HUES6 (cell line): ENCODE results near the gene DGKH.
"Not testable (repeated sequence)": the region's sequence is repeated elsewhere in the genome, so short reads cannot be mapped to it uniquely, and the experiment has no call there.

ENCODE experiments used
- H3K27ac ChIP-seq: 2 replicates; pipeline ENCODE4 v1.7.0; 2013; ENCODE audit warnings: low read depth, mild to moderate bottlenecking, low read length, inconsistent platforms
- H3K27me3 ChIP-seq: 2 replicates; pipeline ENCODE4 v1.6.1; 2013; ENCODE audit warnings: low read length; ENCODE audit not compliant: control insufficient read depth, insufficient read depth
- H3K36me3 ChIP-seq: 2 replicates; pipeline ENCODE4 v1.6.1; 2013; ENCODE audit warnings: low read length; ENCODE audit not compliant: control insufficient read depth, insufficient read depth
- H3K4me1 ChIP-seq: 2 replicates; pipeline ENCODE4 v1.6.1; 2013; ENCODE audit warnings: low read length; ENCODE audit not compliant: control insufficient read depth, insufficient read depth
- H3K4me3 ChIP-seq: 2 replicates; pipeline ENCODE4 v1.5.1; 2013; ENCODE audit warnings: low read depth, low read length
- H3K9ac ChIP-seq: one replicate; pipeline ENCODE4 v1.6.1; 2013; ENCODE audit warnings: mild to moderate bottlenecking, low read length
- H3K9me3 ChIP-seq: 2 replicates; pipeline ENCODE4 v1.6.1; 2013; ENCODE audit warnings: low read depth, low read length; ENCODE audit not compliant: control insufficient read depth, insufficient read depth

DGKH gene

DNA sequence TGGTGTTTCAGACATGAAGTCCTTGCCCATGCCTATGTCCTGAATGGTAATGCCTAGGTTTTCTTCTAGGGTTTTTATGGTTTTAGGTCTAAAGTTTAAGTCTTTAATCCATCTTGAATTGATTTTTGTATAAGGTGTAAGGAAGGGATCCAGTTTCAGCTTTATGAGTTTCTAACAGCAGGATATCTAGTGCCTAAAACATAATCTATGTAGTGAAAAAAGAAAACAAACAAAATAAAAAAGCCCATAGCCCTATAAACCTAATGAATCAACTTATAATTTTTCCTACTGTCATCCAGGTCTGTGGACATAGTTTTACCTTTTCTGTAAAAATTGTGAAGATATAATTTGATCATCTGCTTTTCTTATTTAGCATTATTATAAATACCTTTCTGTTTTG is 115.5 kb downstream of the DGKH start:
- H3K36me3 ChIP-seq, H3K27ac ChIP-seq, H3K4me3 ChIP-seq, H3K27me3 ChIP-seq, H3K9ac ChIP-seq, H3K9me3 ChIP-seq: not testable (repeated sequence)
- H3K4me1 ChIP-seq: peaks cover 16% of the 10 kb centered on the region

DNA sequence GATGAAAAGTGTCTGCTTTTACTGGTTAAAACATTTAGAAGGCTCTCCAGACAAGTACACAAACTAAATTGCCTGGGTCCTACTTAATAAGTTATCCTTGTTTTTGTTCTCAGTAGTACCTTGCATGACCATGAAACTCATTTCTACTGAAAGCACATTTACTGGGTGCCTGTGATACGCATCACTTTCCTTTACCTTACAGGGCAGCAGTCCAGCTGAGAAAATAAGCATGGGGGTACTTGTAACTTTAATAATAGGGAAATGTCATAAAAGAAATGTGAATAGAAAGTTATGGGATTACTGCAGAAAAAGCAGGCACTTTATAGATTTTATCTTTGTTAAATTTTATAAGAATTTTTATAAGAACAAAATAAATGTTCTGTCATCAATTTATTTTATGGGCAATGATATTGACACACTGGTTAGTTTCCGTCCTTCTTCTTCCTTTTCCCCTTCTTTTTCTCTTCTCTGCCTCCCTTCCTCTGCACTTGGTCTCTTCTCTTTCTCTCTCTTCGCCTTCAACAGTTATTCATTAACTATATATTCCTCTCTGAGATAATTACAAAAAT is 116.2 kb downstream of the DGKH start:
- H3K9me3 ChIP-seq: no peaks in the 10 kb centered on the region

DNA sequence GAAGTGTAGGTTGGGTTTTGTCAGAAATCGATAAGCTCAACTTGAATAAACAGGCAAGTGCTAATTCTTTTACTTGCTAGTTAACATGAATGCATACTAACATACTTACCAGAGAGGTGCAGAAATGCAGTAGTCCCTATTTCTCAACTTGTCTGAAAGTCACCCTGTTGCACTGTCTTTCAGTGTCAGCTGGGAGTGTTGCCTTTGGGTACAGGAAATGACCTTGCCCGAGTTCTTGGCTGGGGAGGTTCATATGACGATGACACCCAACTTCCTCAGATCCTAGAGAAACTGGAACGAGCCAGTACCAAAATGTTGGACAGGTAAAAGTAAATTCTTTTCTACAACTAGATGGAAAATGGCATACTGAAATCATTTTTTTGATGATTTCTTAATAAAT is 120.0 kb downstream of the DGKH start:
- H3K36me3 ChIP-seq: no peaks in the 10 kb centered on the region
- H3K9ac ChIP-seq: no peak overlapping the region
- H3K4me1 ChIP-seq: peaks cover 28% of the 10 kb centered on the region
- no peaks in the 10 kb centered on the region for H3K9me3 ChIP-seq
- H3K4me3 ChIP-seq: no peak overlapping the region
- no peak overlapping the region for H3K27ac ChIP-seq
- no peaks in the 10 kb centered on the region; the same call in 1 of the 2 replicates for H3K27me3 ChIP-seq

More for the DNA sequence above, 116.2 kb downstream of the DGKH start:
- Histone ChIP-seq H3K4me3 (no peak overlapping the region), H3K27ac (no peak overlapping the region), H3K36me3 (peaks cover 7% of the 10 kb centered on the region), H3K9ac (no peak overlapping the region), H3K27me3 (no peaks in the 10 kb centered on the region; the same call in 1 of the 2 replicates), H3K4me1 (peaks cover 21% of the 10 kb centered on the region)

DNA sequence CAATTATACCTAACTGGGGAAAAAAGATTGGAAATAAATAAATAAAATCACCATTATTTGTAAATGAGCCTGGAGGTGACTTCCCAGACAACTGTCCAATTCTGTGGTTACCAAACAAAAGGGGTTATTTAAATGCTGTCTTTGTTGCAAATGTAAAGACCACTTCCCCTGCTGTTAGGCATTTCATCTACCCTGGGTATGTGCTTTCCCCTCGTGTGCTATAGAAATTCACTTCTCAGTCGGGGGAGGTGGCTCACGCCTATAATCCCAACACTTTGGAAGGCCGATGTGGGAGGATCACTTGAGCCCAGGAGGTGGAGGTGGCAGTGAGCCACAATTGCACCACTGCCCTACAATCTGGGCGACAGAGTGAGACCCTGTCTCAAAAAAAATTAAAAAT is 121.6 kb downstream of the DGKH start:
- Histone ChIP-seq H3K9ac (no peak overlapping the region), H3K4me3 (no peak overlapping the region), H3K4me1 (peaks cover 34% of the 10 kb centered on the region), H3K27ac (peak overlapping the region; percentile 26; the same call in 1 of the 2 replicates), H3K9me3 (no peaks in the 10 kb centered on the region), H3K27me3 (no peaks in the 10 kb centered on the region; the same call in 1 of the 2 replicates), H3K36me3 (no peaks in the 10 kb centered on the region)

DNA sequence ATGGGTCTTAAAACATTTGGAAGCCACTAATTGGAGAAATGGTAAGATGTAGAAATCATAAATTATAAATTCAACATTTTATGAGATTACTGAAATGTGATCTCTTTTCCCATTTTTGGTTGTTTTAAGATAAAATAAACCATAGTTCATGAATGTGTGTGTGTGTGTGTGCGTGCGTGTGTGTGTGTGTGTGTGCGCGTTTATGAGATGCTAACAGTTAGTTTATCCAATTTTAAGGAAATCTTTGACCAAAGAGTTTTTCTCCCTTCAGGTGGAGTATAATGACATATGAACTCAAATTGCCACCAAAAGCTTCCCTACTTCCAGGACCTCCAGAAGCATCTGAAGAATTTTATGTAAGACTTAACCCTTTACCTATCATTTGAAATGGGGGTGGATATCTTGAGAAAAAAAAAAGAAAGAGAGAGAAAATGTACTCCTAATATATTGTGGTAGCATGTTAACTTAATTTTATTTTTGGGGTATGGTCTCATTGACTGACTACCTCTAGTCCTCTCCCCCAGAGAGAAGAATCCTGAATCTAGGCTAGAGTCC is 125.4 kb downstream of the DGKH start:
- no peak overlapping the region for H3K9ac ChIP-seq
- H3K4me3 ChIP-seq: no peak overlapping the region
- no peak overlapping the region for H3K27ac ChIP-seq

DNA sequence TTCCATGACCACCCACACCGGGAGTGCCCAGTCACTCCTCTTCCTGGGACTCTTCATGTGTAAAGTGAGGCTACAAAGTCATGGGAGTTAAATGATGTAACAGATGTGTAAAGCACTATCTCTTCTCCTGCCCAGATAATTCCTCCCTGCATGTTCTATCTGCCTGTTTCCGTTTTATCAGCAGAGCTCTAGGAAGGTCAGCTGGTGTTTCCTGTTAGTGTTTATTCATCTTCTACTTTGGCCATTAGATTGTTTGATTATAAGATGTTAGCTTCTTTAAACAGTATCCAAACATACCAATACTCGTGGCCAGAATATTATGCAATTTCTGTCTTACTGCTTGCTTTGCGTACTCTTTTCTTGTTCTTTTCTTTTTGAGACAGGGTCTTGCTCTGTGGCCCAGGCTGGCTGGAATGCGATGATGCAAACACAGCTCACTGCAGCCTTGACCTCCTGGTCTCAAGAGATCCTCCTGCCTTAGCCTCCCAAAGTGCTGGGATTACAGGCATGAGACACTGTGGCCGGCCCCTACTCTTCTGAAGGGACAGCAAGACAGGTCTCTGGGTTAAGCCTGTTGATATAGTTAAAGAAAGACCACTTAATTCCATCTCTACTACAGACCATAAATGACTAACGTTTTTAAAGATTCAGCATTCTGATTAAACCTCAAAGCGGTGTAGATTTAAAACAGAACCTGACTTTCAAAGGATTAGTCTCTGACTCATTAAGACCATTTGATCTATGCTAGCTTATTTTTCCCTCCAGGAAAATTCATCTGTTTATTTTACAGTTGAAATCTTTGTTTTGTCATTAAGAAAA is 126.1 kb downstream of the DGKH start:
- no peaks in the 10 kb centered on the region for H3K36me3 ChIP-seq
- no peaks in the 10 kb centered on the region; the same call in 1 of the 2 replicates for H3K27me3 ChIP-seq
- H3K4me3 ChIP-seq: no peak overlapping the region
- no peaks in the 10 kb centered on the region for H3K9me3 ChIP-seq
- 0 out of 2 replicates have a peak overlapping the region, but pooled peaks have one; percentile 37 for H3K27ac ChIP-seq
- H3K9ac ChIP-seq: no peak overlapping the region
- H3K4me1 ChIP-seq: peaks cover 29% of the 10 kb centered on the region

More for the DNA sequence above, 125.4 kb downstream of the DGKH start:
- H3K4me1 ChIP-seq: peaks cover 31% of the 10 kb centered on the region
- no peaks in the 10 kb centered on the region; the same call in 1 of the 2 replicates for H3K27me3 ChIP-seq
- H3K9me3 ChIP-seq: no peaks in the 10 kb centered on the region
- H3K36me3 ChIP-seq: no peaks in the 10 kb centered on the region

DNA sequence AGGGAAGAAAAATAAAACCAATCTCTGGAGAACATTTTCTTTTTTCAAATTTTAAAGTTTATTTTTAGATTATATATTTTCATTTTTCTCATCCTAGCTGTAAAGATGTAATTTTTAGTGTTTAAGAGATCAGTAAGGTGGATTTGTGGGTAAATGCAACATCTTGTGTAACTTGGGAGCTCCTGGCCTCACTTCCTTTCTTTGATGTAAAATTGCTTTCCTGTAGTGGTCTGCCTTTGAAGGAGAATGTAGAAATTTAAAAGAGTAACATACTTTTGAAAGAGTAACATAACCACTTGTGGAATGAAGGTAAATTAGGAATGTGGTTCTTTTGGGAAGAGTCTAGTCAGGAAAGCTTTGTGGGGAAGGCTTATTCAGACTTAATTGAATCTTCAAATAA is 127.8 kb downstream of the DGKH start:
- Histone ChIP-seq H3K9ac (no peak overlapping the region), H3K27me3 (no peaks in the 10 kb centered on the region; the same call in 1 of the 2 replicates), H3K9me3 (no peaks in the 10 kb centered on the region), H3K27ac (no peak overlapping the region), H3K4me3 (no peak overlapping the region), H3K36me3 (no peaks in the 10 kb centered on the region), H3K4me1 (peaks cover 22% of the 10 kb centered on the region)

DNA sequence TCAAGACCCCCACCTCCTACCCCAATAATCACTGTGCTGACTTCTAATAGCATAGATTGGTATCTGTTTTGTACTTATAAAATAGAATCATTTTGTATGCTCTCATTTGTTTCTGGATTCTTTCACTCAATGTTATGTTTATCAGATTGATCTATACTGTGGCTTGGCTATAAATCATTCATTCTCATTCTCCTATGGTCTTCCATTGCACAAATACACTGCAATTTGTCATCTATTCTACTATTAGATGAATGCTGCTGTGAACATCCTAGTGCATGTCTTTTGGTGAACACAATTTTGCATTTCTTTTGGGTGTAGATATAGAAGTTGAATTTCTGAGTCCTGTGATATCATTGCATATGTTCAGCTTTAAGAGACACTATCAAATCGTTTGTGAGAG is 128.7 kb downstream of the DGKH start:
- H3K27ac ChIP-seq: no peak overlapping the region
- H3K4me1 ChIP-seq: peaks cover 24% of the 10 kb centered on the region
- no peaks in the 10 kb centered on the region for H3K27me3 ChIP-seq
- H3K9me3 ChIP-seq: no peaks in the 10 kb centered on the region
- no peak overlapping the region for H3K9ac ChIP-seq
- H3K36me3 ChIP-seq: no peaks in the 10 kb centered on the region
- no peak overlapping the region for H3K4me3 ChIP-seq

DNA sequence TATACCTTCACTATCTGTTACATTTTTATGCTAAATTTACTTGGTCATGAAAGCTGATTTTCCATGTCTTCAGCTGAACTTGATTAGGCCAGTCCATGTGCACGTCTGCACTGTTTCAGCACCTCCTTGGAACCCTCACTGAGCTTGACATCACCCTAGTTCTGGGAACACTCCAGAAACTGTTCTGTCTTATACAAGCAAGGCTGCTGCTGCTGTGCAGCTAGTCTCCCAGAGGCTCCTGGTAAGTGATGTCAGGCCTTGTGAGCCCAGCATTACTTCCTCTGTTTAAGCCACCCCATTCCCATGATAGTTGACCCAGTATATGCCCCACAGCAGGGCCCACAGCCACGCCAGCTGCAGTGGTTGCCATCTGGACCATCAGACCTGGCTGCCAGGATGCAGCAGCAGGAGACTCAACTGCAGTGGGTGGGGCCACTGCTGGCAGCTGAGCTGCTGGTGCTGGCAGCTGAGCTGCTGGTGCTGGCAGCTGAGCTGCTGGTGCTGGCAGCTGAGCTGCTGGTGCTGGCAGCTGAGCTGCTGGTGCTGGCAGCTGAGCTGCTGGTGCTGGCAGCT is 133.0 kb downstream of the DGKH start:
- Histone ChIP-seq H3K4me3 (no peak overlapping the region), H3K27ac (no peak overlapping the region), H3K4me1 (peaks cover 8% of the 10 kb centered on the region), H3K36me3 (no peaks in the 10 kb centered on the region), H3K27me3 (no peaks in the 10 kb centered on the region), H3K9me3 (no peaks in the 10 kb centered on the region), H3K9ac (no peak overlapping the region)

DNA sequence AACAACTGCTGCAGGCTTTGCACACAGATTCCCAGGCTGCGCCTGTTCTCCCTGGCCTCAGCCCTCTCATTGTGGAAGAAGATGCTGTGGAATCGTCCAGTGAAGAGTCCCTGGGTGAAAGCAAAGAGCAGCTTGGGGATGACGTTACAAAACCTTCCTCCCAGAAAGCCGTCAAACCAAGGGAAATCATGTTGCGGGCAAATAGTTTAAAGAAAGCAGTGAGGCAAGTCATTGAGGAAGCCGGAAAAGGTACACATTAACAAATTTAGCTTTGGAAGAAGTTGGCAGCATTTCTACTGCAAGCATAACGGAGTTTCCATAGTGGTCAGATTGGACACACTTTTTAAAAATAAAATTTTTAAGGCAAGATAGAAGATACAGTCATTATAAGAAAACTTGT is 140.6 kb downstream of the DGKH start:
- Histone ChIP-seq H3K4me1 (no peaks in the 10 kb centered on the region), H3K9ac (no peak overlapping the region), H3K36me3 (peaks cover 6% of the 10 kb centered on the region), H3K27me3 (no peaks in the 10 kb centered on the region), H3K9me3 (no peaks in the 10 kb centered on the region), H3K27ac (no peak overlapping the region), H3K4me3 (no peak overlapping the region)

DNA sequence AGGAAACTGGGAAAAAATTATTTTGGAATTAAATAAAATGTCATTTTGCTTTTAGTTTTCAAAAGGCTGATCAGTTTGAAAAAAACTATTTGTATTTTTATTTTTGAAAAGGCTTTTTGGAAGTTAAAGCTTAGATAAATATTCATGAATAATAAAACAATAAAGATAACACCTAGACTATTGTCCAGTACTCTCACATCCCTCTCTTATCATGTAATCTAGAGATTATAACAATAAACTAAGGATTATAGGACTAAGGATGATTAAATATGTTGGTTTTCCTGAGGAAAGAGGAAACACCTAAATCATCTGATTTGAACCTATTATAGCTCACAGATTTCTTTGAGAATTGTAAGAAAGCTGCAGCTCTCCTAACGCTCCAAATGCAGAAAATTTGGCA is 142.1 kb downstream of the DGKH start:
- Histone ChIP-seq H3K9ac (no peak overlapping the region), H3K4me1 (no peaks in the 10 kb centered on the region), H3K27ac (no peak overlapping the region), H3K9me3 (no peaks in the 10 kb centered on the region), H3K36me3 (peaks cover 11% of the 10 kb centered on the region), H3K4me3 (no peak overlapping the region), H3K27me3 (no peaks in the 10 kb centered on the region)
